HG02759 (cell line): ENCODE data around the gene PRDM2.
"Not testable (repeated sequence)": the region's sequence is repeated elsewhere in the genome, so short reads cannot be mapped to it uniquely, and the experiment has no call there.

ENCODE experiments used
- ATAC-seq: cut with Tn5 transposase; IDR thresholded peaks from one replicate; pipeline ENCODE4 v1.9.1; 2021; ENCODE audit warnings: mild to moderate bottlenecking, moderate library complexity; ENCODE audit not compliant: unreplicated experiment

The PRDM2 gene

GRCh38 chr1:13700521-13701270 is 708 bp downstream of the PRDM2 start:
- peak; percentile 46 for ATAC-seq

- no peak for ATAC-seq
Measured at GRCh38 chr1:13701271-13701640, 1.3 kb downstream of the PRDM2 start.

- ATAC-seq, result peak; percentile 70
Measured at GRCh38 chr1:13702425-13703127, 2.6 kb downstream of the PRDM2 start.

- no peak for ATAC-seq
Measured at GRCh38 chr1:13703128-13703513, 3.1 kb downstream of the PRDM2 start.

- no peak for ATAC-seq
Measured at GRCh38 chr1:13703558-13704490, 3.8 kb downstream of the PRDM2 start.

GRCh38 chr1:13706046-13706445 is 6.1 kb downstream of the PRDM2 start:
- no peak for ATAC-seq

- no peak for ATAC-seq
Measured at GRCh38 chr1:13707164-13707563, 7.2 kb downstream of the PRDM2 start.

- ATAC-seq, result no peak
Measured at GRCh38 chr1:13708380-13708982, 8.5 kb downstream of the PRDM2 start.

GRCh38 chr1:13710086-13710485 is 10.1 kb downstream of the PRDM2 start:
- ATAC-seq, result no peak

GRCh38 chr1:13714851-13715250 is 14.9 kb downstream of the PRDM2 start:
- ATAC-seq, result no peak

- ATAC-seq, result not testable (repeated sequence)
Measured at GRCh38 chr1:13715616-13716287, 15.8 kb downstream of the PRDM2 start.

- no peak for ATAC-seq
Measured at GRCh38 chr1:13722808-13723360, 22.9 kb downstream of the PRDM2 start.

- no peak for ATAC-seq
Measured at GRCh38 chr1:13723810-13724209, 23.8 kb downstream of the PRDM2 start.

- no peak for ATAC-seq
Measured at GRCh38 chr1:13725714-13726175, 25.8 kb downstream of the PRDM2 start.

GRCh38 chr1:13728091-13728715 is 28.2 kb downstream of the PRDM2 start:
- ATAC-seq, result no peak

GRCh38 chr1:13730291-13730690 is 30.3 kb downstream of the PRDM2 start:
- ATAC-seq, result peak; percentile 3

- peak; percentile 94 for ATAC-seq
Measured at GRCh38 chr1:13730751-13731482, 30.9 kb downstream of the PRDM2 start.

GRCh38 chr1:13731897-13732296 is 31.9 kb downstream of the PRDM2 start:
- no peak for ATAC-seq
